OCI-M2 (cell line): ENCODE measurements around the gene HK2.

ENCODE experiments used
- DNase-seq: peaks from one replicate; lab custom pipeline; 2025; ENCODE audit not compliant: unreplicated experiment; lab: John Stamatoyannopoulos, UW

Gene HK2

DNA sequence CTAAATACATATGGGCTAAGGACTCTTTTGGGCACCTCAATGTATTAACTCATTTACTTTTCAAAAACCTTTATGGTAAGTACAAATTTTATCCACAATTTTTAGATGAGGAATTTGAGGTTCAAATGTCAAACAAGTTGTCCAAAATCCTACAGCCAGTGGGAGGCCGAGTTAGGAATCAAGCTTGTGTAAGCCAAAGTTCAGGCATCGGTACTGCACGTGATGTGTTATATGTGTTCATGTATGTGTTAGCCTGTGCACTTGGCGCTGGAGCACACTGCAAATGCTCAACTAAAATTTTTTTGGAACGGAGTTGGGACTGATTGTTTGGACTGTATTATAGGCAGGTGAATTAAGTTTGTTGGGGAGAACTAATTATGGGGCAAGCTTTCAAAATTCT is 22.7 kb downstream of the HK2 start:
- no peak for DNase-seq

- no peak for DNase-seq
Observed at GRCh38 chr2:74857215-74857614, 23.3 kb downstream of the HK2 start.

DNA sequence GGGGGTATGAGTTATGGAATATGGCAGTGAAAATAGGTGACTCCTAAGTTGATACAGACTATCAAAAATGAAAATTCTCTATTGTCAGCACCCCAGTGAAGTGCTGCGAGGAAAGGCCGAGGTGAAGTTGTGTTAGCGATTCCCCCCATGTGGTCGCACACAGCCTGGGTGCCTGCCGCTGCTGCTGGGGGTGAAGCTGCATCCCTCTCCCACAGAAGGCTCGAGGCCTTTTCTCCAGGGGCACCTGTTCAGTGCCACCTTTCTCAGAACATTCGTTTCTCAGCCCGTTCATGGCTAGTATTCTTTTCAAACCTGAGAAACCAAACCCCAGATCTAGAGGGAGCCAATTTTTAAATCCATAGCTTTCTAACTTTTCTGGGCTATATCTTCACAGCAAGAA is 23.8 kb downstream of the HK2 start:
- no peak for DNase-seq

- DNase-seq = no peak
Observed at GRCh38 chr2:74858281-74858680, 24.4 kb downstream of the HK2 start.

DNA sequence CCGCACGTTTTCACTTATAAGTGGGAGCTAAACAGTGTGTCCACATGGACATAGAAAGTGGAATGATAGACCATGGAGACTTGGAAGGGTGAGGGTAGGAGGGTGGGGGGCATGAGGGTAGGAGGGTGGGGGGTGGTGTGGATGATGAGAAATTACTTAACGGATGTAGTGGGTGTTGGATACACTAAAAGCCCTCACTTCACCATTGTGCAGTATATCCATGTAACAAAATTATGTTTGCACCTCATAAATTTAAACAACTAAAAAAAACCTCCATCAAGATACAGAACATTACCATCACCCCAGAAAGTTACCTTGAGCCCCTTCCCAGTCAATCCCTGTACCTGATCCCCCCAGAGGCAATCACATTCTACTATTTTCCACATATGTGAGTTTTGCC is 26.2 kb downstream of the HK2 start:
- no peak for DNase-seq

DNA sequence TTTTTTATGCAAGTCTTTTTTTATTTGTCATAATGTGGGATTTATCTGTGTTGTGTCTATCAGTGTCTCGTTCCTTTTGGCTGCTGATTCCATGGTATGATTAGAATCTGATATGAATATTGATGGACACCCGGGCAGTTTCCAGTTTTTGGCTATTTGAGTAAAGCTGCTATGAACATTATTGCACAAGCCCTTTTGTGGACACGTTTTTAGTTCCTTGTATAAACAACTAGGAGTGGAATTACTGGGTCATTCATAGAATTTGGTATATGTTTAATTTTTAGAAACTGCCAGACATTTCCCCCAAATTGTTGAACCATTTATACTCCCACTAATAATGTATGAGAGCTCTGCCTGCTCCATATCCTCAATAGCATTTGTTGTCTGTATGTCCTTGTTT is 26.6 kb downstream of the HK2 start:
- DNase-seq = no peak

GRCh38 chr2:74861531-74861930 is 27.6 kb downstream of the HK2 start:
- DNase-seq = no peak

GRCh38 chr2:74862020-74862964 is 28.4 kb downstream of the HK2 start:
- no peak for DNase-seq

- DNase-seq = no peak
Observed at GRCh38 chr2:74863802-74864248, 29.9 kb downstream of the HK2 start.

- DNase-seq = no peak
Observed at GRCh38 chr2:74864728-74865722, 31.1 kb downstream of the HK2 start.

GRCh38 chr2:74865770-74866674 is 32.1 kb downstream of the HK2 start:
- no peak for DNase-seq

DNA sequence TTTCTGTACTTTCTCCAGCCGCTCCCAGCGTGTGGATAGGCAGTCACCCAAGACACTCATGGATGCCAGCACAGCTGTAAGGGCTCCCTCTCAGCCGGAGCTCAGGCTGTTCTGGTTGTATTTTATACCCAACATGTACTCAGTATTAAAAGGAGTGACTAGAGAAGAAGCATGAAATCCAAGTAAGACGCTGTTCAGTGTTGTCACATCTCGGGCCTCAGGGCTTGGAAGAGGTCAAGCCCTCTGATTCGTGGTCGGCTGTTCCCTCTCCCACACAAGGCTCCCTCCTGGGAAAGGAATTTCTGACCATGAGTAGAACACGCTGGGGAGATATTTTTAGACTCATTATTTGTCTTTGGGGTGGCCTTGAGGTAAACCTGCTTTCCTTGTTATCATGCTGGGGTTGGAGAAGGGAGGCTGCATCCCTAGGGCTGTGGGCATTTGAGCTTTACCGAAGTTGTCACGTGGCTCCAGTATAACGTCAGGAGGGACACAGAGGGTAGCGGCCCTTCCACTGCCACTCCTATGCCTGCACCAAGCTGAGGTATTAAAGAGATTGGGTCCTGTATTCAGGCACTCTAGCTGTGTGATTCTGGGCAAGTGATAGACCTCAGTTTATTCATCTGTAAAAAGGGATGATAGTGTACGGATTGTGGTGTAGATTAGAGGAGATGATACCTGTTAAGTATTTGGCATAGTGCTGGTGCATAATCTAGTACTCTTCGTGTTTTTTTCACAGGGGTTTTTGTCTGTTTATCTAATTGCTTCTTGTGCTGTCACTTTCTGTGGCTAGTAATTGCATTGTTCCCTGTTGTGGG is 34.1 kb downstream of the HK2 start:
- no peak for DNase-seq

- no peak for DNase-seq
Observed at GRCh38 chr2:74869517-74869916, 35.6 kb downstream of the HK2 start.

DNA sequence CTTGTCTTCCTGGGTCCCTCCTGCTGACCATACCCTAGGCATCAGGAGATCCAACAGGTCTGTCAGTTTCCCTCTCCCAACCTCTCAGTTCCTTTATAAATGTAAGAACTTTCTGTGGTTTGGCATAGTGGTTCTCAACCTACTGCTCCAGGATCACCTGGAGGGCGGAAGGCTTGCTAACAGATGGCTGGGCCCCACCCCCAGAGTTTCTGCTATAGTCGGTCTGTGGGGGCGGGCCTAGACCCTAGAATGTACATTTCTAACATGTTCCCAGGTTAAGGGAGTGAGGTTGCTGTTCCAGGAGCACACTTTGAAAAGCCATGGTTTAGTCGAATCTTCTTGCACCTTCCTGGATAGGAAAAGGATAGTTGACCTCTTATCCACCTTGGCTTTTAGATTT is 37.0 kb downstream of the HK2 start:
- DNase-seq = no peak

- DNase-seq = no peak
Observed at GRCh38 chr2:74871414-74871813, 37.5 kb downstream of the HK2 start.

DNA sequence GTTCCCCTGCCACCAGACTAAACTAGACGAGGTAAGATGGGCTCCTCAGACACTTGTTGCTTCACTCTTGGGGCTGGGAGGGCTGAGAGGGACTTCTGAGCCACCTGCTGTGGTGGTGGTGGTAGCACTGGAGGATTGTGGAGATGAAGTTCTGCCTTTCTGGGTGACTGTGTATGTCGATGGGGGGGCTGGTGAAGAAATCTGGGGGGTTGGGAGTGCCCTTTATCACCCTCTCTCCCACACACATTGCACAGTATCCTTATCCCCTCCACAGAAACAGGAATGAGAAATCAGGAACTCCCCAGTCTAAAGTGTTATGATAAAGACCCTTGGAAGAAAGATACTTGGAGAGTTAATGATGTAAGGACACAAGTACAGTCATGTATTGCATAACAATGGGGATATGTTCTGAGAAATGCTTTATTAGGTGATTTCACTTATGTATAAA is 38.5 kb downstream of the HK2 start:
- DNase-seq = no peak

GRCh38 chr2:74873012-74873665 is 39.2 kb downstream of the HK2 start:
- DNase-seq = no peak

DNA sequence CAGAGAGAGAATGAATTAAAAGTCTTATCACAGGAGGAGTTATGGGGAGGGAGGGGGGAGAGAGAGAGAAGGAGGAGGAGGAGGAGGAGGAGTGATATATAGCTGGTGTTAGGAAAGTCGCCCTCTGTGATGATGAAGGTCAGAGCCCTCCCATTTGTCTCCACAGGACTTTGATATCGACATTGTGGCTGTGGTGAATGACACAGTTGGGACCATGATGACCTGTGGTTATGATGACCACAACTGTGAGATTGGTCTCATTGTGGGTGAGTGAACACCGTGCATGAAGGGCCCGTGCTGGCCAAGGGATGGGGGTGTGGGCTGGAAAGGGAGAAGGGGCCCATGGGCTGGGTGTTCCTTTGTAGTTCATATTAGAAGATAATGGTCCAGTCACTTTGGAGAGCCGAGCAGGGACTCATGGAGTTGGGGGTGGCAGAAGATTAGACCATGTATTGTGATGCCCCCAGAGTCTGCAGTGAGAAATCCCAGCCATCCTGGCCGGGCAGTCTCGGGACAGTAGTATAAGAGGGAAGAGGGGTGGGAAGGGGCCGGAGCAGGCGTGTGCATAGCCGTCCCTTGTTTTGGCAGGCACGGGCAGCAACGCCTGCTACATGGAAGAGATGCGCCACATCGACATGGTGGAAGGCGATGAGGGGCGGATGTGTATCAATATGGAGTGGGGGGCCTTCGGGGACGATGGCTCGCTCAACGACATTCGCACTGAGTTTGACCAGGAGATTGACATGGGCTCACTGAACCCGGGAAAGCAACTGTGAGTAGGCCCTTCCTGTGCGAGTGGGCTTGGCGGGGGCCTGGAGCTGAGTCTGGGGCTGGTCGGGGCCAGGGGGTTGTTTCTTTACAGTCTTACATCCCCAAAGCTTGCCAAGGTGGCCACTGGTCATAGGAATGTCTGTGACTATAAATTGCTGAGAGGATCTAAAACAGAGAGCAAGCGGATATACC is 40.0 kb downstream of the HK2 start:
- no peak for DNase-seq
